ENCODE measurements around the gene SLC2A10. TPM values are rescaled to one million over a fixed set of nuclear protein-coding genes. Genes with fewer than 3 reads are reported as not detected.

SLC2A10 gene
- total and polyA plus RNA-seq, 2 donors (not counting 1 experiment from before 2014, with no cell fraction given): 35.3 to 47.2 TPM

- no peaks in the 10 kb centered on the region for H3K9me3 ChIP-seq (ENCODE audit: control insufficient read depth, insufficient read depth, low read depth, low read length)
- H4K20me1 ChIP-seq (ENCODE audit: control insufficient read depth, extremely low read depth, insufficient read depth, low read length): no peaks in the 10 kb centered on the region
- no peak for DNase-seq (ENCODE audit: low read depth in 2 of 2)
- no peak overlapping the region for H3K4me3 ChIP-seq (replicated peaks in 1 of 4; ENCODE audit: control extremely low read depth in 1 of 4, insufficient read depth in 1 of 4, low read depth in 3 of 4, low read length in 4 of 4)
- TF ChIP-seq EZH2 (IDR thresholded peaks at IDR 0.05; ENCODE audit: low read length, missing control alignments): no peak
- no peak for TF ChIP-seq CTCF (conservative IDR thresholded peaks at IDR 0.05 in 1 of 2, IDR thresholded peaks at IDR 0.05 in 1 of 2; ENCODE audit: low read depth in 1 of 2, low read length in 2 of 2)
- H3K27ac ChIP-seq (ENCODE audit: insufficient read depth, low read length): no peak overlapping the region
- H3K36me3 ChIP-seq (ENCODE audit: control insufficient read depth, insufficient read depth, low read length): no peaks in the 10 kb centered on the region
- H3K4me1 ChIP-seq (ENCODE audit: control insufficient read depth, extremely low read depth, insufficient read depth, low read length): no peaks in the 10 kb centered on the region
- H3K9ac ChIP-seq (ENCODE audit: insufficient read depth, low read length): no peak overlapping the region
- no peaks in the 10 kb centered on the region for H3K27me3 ChIP-seq (ENCODE audit: control insufficient read depth, insufficient read depth, low read length)
- no peaks in the 10 kb centered on the region for H3K79me2 ChIP-seq (ENCODE audit: control insufficient read depth, insufficient read depth, low read length)
- H3K4me2 ChIP-seq (ENCODE audit: extremely low read depth, insufficient read depth, low read length): no peak overlapping the region
- H2AFZ ChIP-seq (ENCODE audit: low read length): no peak overlapping the region
Measured at GRCh38 chr20:46666818-46667515, 42.5 kb upstream of the SLC2A10 start.

GRCh38 chr20:46670228-46670584 is 39.2 kb upstream of the SLC2A10 start:
- Histone ChIP-seq H3K79me2 (ENCODE audit: control insufficient read depth, insufficient read depth, low read length) (no peaks in the 10 kb centered on the region), H3K27me3 (ENCODE audit: control insufficient read depth, insufficient read depth, low read length) (no peaks in the 10 kb centered on the region), H3K9me3 (ENCODE audit: control insufficient read depth, insufficient read depth, low read depth, low read length) (no peaks in the 10 kb centered on the region), H3K27ac (ENCODE audit: insufficient read depth, low read length) (no peak overlapping the region), H3K4me1 (ENCODE audit: control insufficient read depth, extremely low read depth, insufficient read depth, low read length) (no peaks in the 10 kb centered on the region), H3K9ac (ENCODE audit: insufficient read depth, low read length) (no peak overlapping the region), H3K4me3 (replicated peaks in 1 of 4; ENCODE audit: control extremely low read depth in 1 of 4, insufficient read depth in 1 of 4, low read depth in 3 of 4, low read length in 4 of 4) (no peak overlapping the region), H4K20me1 (ENCODE audit: control insufficient read depth, extremely low read depth, insufficient read depth, low read length) (no peaks in the 10 kb centered on the region), H3K36me3 (ENCODE audit: control insufficient read depth, insufficient read depth, low read length) (no peaks in the 10 kb centered on the region), H2AFZ (ENCODE audit: low read length) (no peak overlapping the region), H3K4me2 (ENCODE audit: extremely low read depth, insufficient read depth, low read length) (no peak overlapping the region)
- no peak for DNase-seq (ENCODE audit: low read depth in 2 of 2)
- TF ChIP-seq CTCF (conservative IDR thresholded peaks at IDR 0.05 in 1 of 2, IDR thresholded peaks at IDR 0.05 in 1 of 2; ENCODE audit: low read depth in 1 of 2, low read length in 2 of 2) (no peak), EZH2 (IDR thresholded peaks at IDR 0.05; ENCODE audit: low read length, missing control alignments) (no peak)

GRCh38 chr20:46670585-46671584 is 38.6 kb upstream of the SLC2A10 start:
- H3K4me3 ChIP-seq (replicated peaks in 1 of 4; ENCODE audit: control extremely low read depth in 1 of 4, insufficient read depth in 1 of 4, low read depth in 3 of 4, low read length in 4 of 4): no peak overlapping the region
- no peaks in the 10 kb centered on the region for H3K9me3 ChIP-seq (ENCODE audit: control insufficient read depth, insufficient read depth, low read depth, low read length)
- no peak overlapping the region for H3K4me2 ChIP-seq (ENCODE audit: extremely low read depth, insufficient read depth, low read length)
- H3K27me3 ChIP-seq (ENCODE audit: control insufficient read depth, insufficient read depth, low read length): no peaks in the 10 kb centered on the region
- H4K20me1 ChIP-seq (ENCODE audit: control insufficient read depth, extremely low read depth, insufficient read depth, low read length): no peaks in the 10 kb centered on the region
- no peak for DNase-seq (ENCODE audit: low read depth in 2 of 2)
- H3K9ac ChIP-seq (ENCODE audit: insufficient read depth, low read length): no peak overlapping the region
- H3K27ac ChIP-seq (ENCODE audit: insufficient read depth, low read length): no peak overlapping the region
- no peaks in the 10 kb centered on the region for H3K79me2 ChIP-seq (ENCODE audit: control insufficient read depth, insufficient read depth, low read length)
- TF ChIP-seq CTCF (conservative IDR thresholded peaks at IDR 0.05 in 1 of 2, IDR thresholded peaks at IDR 0.05 in 1 of 2; ENCODE audit: low read depth in 1 of 2, low read length in 2 of 2) (no peak), EZH2 (IDR thresholded peaks at IDR 0.05; ENCODE audit: low read length, missing control alignments) (no peak)
- H2AFZ ChIP-seq (ENCODE audit: low read length): no peak overlapping the region
- H3K36me3 ChIP-seq (ENCODE audit: control insufficient read depth, insufficient read depth, low read length): no peaks in the 10 kb centered on the region
- H3K4me1 ChIP-seq (ENCODE audit: control insufficient read depth, extremely low read depth, insufficient read depth, low read length): no peaks in the 10 kb centered on the region
